HG03095 (cell line): ENCODE measurements around the gene TMEM207.
"Not testable (repeated sequence)": the region's sequence is repeated elsewhere in the genome, so short reads cannot be mapped to it uniquely, and the experiment has no call there.

Experiments used
- ATAC-seq: cut with Tn5 transposase; IDR thresholded peaks from one replicate; pipeline ENCODE4 v1.9.1; 2021; ENCODE audit warnings: moderate library complexity; ENCODE audit not compliant: unreplicated experiment

Gene TMEM207

GRCh38 chr3:190449801-190450200 lies at the start of gene TMEM207:
TMEM207 (minus strand) TSS chr3:190449901; CDS start chr3:190449809, 92 bp downstream.
- ATAC-seq = no peak

GRCh38 chr3:190499122-190499521 lies 49.4 kb upstream of the TMEM207 start:
- no peak for ATAC-seq

GRCh38 chr3:190498293-190498692 lies 48.6 kb upstream of the TMEM207 start:
- ATAC-seq = no peak

GRCh38 chr3:190497811-190498210 lies 48.1 kb upstream of the TMEM207 start:
- no peak for ATAC-seq

GRCh38 chr3:190496859-190497258 lies 47.2 kb upstream of the TMEM207 start:
- no peak for ATAC-seq

GRCh38 chr3:190495796-190496195 lies 46.1 kb upstream of the TMEM207 start:
- no peak for ATAC-seq

- no peak for ATAC-seq
These were observed 45.7 kb upstream of the TMEM207 start for GRCh38 chr3:190495354-190495753.

- no peak for ATAC-seq
These were observed 45.2 kb upstream of the TMEM207 start for GRCh38 chr3:190494907-190495306.

GRCh38 chr3:190492966-190493365 lies 43.3 kb upstream of the TMEM207 start:
- ATAC-seq = no peak

GRCh38 chr3:190492129-190492528 lies 42.4 kb upstream of the TMEM207 start:
- ATAC-seq = no peak

- ATAC-seq = no peak
These were observed 41.9 kb upstream of the TMEM207 start for GRCh38 chr3:190491533-190492054.

- ATAC-seq = no peak
These were observed 37.4 kb upstream of the TMEM207 start for GRCh38 chr3:190486908-190487607.

- no peak for ATAC-seq
These were observed 36.8 kb upstream of the TMEM207 start for GRCh38 chr3:190486533-190486864.

GRCh38 chr3:190485830-190486532 lies 36.3 kb upstream of the TMEM207 start:
- ATAC-seq = no peak

- no peak for ATAC-seq
These were observed 32.1 kb upstream of the TMEM207 start for GRCh38 chr3:190481779-190482178.

GRCh38 chr3:190473261-190473660 lies 23.6 kb upstream of the TMEM207 start:
- not testable (repeated sequence) for ATAC-seq

- no peak for ATAC-seq
These were observed 18.2 kb upstream of the TMEM207 start for GRCh38 chr3:190467922-190468321.

- ATAC-seq = no peak
These were observed 8.3 kb upstream of the TMEM207 start for GRCh38 chr3:190458040-190458439.

- ATAC-seq = no peak
These were observed 7.1 kb upstream of the TMEM207 start for GRCh38 chr3:190456770-190457169.

- no peak for ATAC-seq
These were observed 6.1 kb upstream of the TMEM207 start for GRCh38 chr3:190455828-190456227.

GRCh38 chr3:190448256-190448655 lies 1.4 kb downstream of the TMEM207 start:
- ATAC-seq = no peak

GRCh38 chr3:190446573-190447279 lies 3.0 kb downstream of the TMEM207 start:
- no peak for ATAC-seq
